Naive thymus-derived CD4-positive, alpha-beta T cell (primary cell): ENCODE results near the gene ATP6V0E1. TPM values are rescaled to one million over a fixed set of nuclear protein-coding genes. Genes with fewer than 3 reads are reported as not detected.
"Not testable (repeated sequence)": the region's sequence is repeated elsewhere in the genome, so short reads cannot be mapped to it uniquely, and the experiment has no call there.

Source experiments
- ATAC-seq: fragments of 150-1000 bp; cut with Tn5 transposase; 2 replicates; pipeline ENCODE4 v1.10.0; 2021; ENCODE audit warnings: mild to moderate bottlenecking, moderate library complexity
- CTCF ChIA-PET: fragments of 350-600 bp; sonication (Branson Sonifier 250); formaldehyde crosslinking; loops from one replicate; lab custom pipeline; 2021; ENCODE audit warnings: antibody characterized with exemption; lab: Charles Lee
- POLR2A ChIA-PET: fragments of 350-600 bp; sonication (Branson Sonifier 250); formaldehyde crosslinking; loops from one replicate; lab custom pipeline; 2021; ENCODE audit warnings: antibody characterized with exemption, inconsistent platforms; lab: Charles Lee
- DNase-seq, 9 donors: peaks; one replicate each; pipeline versions ENCODE4 v3.0.0 to v3.0.0-alpha.2; 2020 to 2022; ENCODE audit warnings: mixed read lengths in 1 of 9
- H3K27ac ChIP-seq: one replicate; pipeline ENCODE4 v1.7.0; 2013; ENCODE audit warnings: mild to moderate bottlenecking, low read depth, low read length, moderate library complexity
- H3K27me3 ChIP-seq, 2 donors: one replicate each; pipeline ENCODE4 v1.7.0; 2013; ENCODE audit warnings: low read length in 2 of 2, mild to moderate bottlenecking in 2 of 2, moderate library complexity in 2 of 2; ENCODE audit not compliant: control insufficient read depth in 2 of 2, insufficient read depth in 2 of 2
- H3K36me3 ChIP-seq, 3 experiments: 1 replicate in 2 of 3; 2 replicates in 1 of 3; pipeline ENCODE4 v1.7.0; 2013; ENCODE audit warnings: low read length in 3 of 3, mild to moderate bottlenecking in 3 of 3, moderate library complexity in 1 of 3; ENCODE audit not compliant: insufficient read depth in 3 of 3, control insufficient read depth in 2 of 3
- H3K4me1 ChIP-seq, 2 donors: one replicate each; pipeline ENCODE4 v1.7.0; 2013; ENCODE audit warnings: low read length in 2 of 2, mild to moderate bottlenecking in 2 of 2, moderate library complexity in 1 of 2; ENCODE audit not compliant: control insufficient read depth in 2 of 2, insufficient read depth in 2 of 2
- H3K4me3 ChIP-seq: 2 replicates; pipeline ENCODE4 v1.7.0; 2013; ENCODE audit warnings: mild to moderate bottlenecking, low read length
- H3K9me3 ChIP-seq, 3 experiments: 1 replicate in 2 of 3; 2 replicates in 1 of 3; pipeline ENCODE4 v1.7.0; 2013; ENCODE audit warnings: low read length in 3 of 3; ENCODE audit not compliant: control insufficient read depth in 2 of 3
- H3K27ac Mint-ChIP-seq, 9 donors: one replicate each; pipeline ENCODE4 v1.8.0; 2020 to 2022; ENCODE audit warnings: mixed read lengths in 9 of 9, mild to moderate bottlenecking in 8 of 9, moderate library complexity in 5 of 9, inconsistent platforms in 2 of 9
- H3K27me3 Mint-ChIP-seq, 5 donors: one replicate each; pipeline ENCODE4 v1.8.0; 2021 to 2022; ENCODE audit warnings: mixed read lengths in 5 of 5, mild to moderate bottlenecking in 1 of 5
- H3K36me3 Mint-ChIP-seq, 5 donors: one replicate each; pipeline ENCODE4 v1.8.0; 2020 to 2022; ENCODE audit warnings: mixed read lengths in 5 of 5, mild to moderate bottlenecking in 3 of 5, inconsistent platforms in 1 of 5
- H3K4me1 Mint-ChIP-seq, 7 donors: one replicate each; pipeline ENCODE4 v1.8.0; 2020 to 2022; ENCODE audit warnings: mixed read lengths in 7 of 7, mild to moderate bottlenecking in 3 of 7, inconsistent platforms in 1 of 7
- H3K4me3 Mint-ChIP-seq, 10 donors: one replicate each; pipeline ENCODE4 v1.8.0; 2020 to 2022; ENCODE audit warnings: mild to moderate bottlenecking in 10 of 10, mixed read lengths in 10 of 10, moderate library complexity in 6 of 10, inconsistent platforms in 2 of 10
- H3K9me3 Mint-ChIP-seq, 11 donors: one replicate each; pipeline ENCODE4 v1.8.0; 2020 to 2022; ENCODE audit warnings: mixed read lengths in 11 of 11, mild to moderate bottlenecking in 4 of 11, inconsistent platforms in 1 of 11, moderate library complexity in 1 of 11
- intact Hi-C, 2 donors: fragments of 100-400 bp; cut with micrococcal nuclease; formaldehyde crosslinking; loops; one replicate each; pipeline ENCODE4 v1.15.1; 2023
- polyA plus RNA-seq, 2 donors: library from polyadenylated mRNA; unstranded; fragments of 300-500 nt; fragmentation: Illumina TruSeq; gene quantifications; one replicate each; pipeline ENCODE4 v1.2.3, GENCODE V29; 2021
- total RNA-seq, 6 experiments: library from RNA in 5 of 6; stranded (reverse) in 5 of 6; gene quantifications; 1 replicate in 5 of 6; 2 replicates in 1 of 6; pipeline ENCODE4 v1.2.3 and lab custom pipeline; 2021 to 2026

The ATP6V0E1 gene
- total and polyA plus RNA-seq, 7 experiments from 2014 or later, result 61.8 to 455 (median 142) TPM

GRCh38 chr5:173015598-173016455 lies 32.3 kb downstream of the ATP6V0E1 start:
- H3K27me3 ChIP-seq, result no peaks in the 10 kb centered on the region
- no peak overlapping the region for H3K27ac ChIP-seq
- Mint-ChIP-seq H3K27ac (peak overlapping the region; percentile 44 to 87 (median 67)), H3K27me3 (no peaks in the 10 kb centered on the region), H3K4me3 (no peak overlapping the region), H3K4me1 (peaks cover 20 to 74% (median 60%) of the 10 kb centered on the region in 7 donors), H3K36me3 (peaks cover 7 to 32% (median 14%) of the 10 kb centered on the region in 5 donors), H3K9me3 (no peaks in the 10 kb centered on the region)
- CTCF ChIA-PET, result interaction anchor here (0.7 kb wide), 1 partner anchor 10 kb away, joined by 3 read pairs; no protein-coding TSS in a partner anchor
- no peaks in the 10 kb centered on the region for H3K4me1 ChIP-seq
- intact Hi-C loops, result no loop called here
- POLR2A ChIA-PET, result interaction anchor here (0.7 to 2.6 kb wide), 3 partner anchors 18 to 42 kb away, joined by 3 to 8 read pairs (median 5); no protein-coding TSS in a partner anchor
- DNase-seq (no peak), ATAC-seq (no peak)
- no peaks in the 10 kb centered on the region for H3K9me3 ChIP-seq
- H3K36me3 ChIP-seq, result peaks cover 0 to 18% (median 4%) of the 10 kb centered on the region in 3 experiments
- no peak overlapping the region for H3K4me3 ChIP-seq

DNA sequence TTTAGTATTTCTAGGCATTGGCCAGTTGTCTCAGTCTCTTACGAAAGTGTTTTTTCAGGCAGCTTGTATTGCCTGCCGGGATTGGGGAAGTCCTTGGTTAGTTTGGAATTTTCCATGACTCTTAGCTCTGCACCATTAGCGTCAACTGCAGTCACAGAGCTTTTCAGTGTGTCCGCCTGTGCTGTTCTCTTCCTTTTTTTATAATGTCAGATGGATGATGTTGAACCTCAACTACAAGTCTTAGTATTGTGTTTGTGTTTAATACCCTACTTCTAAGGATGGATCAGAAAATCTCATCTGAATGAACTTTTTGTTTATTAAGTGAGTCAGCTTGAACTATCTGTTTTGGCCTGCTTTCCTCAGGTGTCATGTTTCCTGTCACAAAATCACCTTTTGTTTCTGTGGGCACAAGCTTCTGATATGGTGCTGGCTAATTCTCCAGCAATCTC lies 33.1 kb downstream of the ATP6V0E1 start:
- H3K4me3 Mint-ChIP-seq, result no peak overlapping the region
- peaks cover 20 to 70% (median 58%) of the 10 kb centered on the region in 7 donors for H3K4me1 Mint-ChIP-seq
- Histone ChIP-seq H3K27me3 (no peaks in the 10 kb centered on the region), H3K27ac (no peak overlapping the region), H3K9me3 (no peaks in the 10 kb centered on the region), H3K36me3 (peaks cover 0 to 26% (median 4%) of the 10 kb centered on the region in 3 experiments), H3K4me3 (no peak overlapping the region), H3K4me1 (no peaks in the 10 kb centered on the region)
- ChIA-PET CTCF (interaction anchor here (0.7 kb wide), 1 partner anchor 9 kb away, joined by 3 read pairs; no protein-coding TSS in a partner anchor), POLR2A (interaction anchor here (0.6 to 2.6 kb wide), 4 partner anchors 17 to 55 kb away, joined by 3 to 8 read pairs (median 3); no protein-coding TSS in a partner anchor)
- no peak for DNase-seq
- intact Hi-C loops, result no loop called here
- peak overlapping the region in 8 of 9 donors; percentile 37 to 87 (median 62) for H3K27ac Mint-ChIP-seq
- no peaks in the 10 kb centered on the region for H3K9me3 Mint-ChIP-seq
- H3K27me3 Mint-ChIP-seq, result no peaks in the 10 kb centered on the region
- ATAC-seq, result no peak
- peaks cover 12 to 39% (median 21%) of the 10 kb centered on the region in 5 donors for H3K36me3 Mint-ChIP-seq

GRCh38 chr5:173017087-173017486 lies 33.5 kb downstream of the ATP6V0E1 start:
- H3K27ac ChIP-seq, H3K9me3 ChIP-seq, intact Hi-C loops, H3K4me3 ChIP-seq, DNase-seq, H3K4me3 Mint-ChIP-seq, H3K4me1 ChIP-seq, H3K9me3 Mint-ChIP-seq, H3K27me3 Mint-ChIP-seq, H3K27me3 ChIP-seq, ATAC-seq: not testable (repeated sequence)
- ChIA-PET CTCF (interaction anchor here (0.6 kb wide), 1 partner anchor 275 kb away, joined by 10 read pairs; no protein-coding TSS in a partner anchor), POLR2A (interaction anchor here (0.6 to 2.6 kb wide), 3 partner anchors 26 to 55 kb away, joined by 3 to 8 read pairs (median 3); no protein-coding TSS in a partner anchor)
- H3K36me3 Mint-ChIP-seq, result peaks cover 12 to 39% (median 23%) of the 10 kb centered on the region in 5 donors
- H3K4me1 Mint-ChIP-seq, result peaks cover 23 to 68% (median 54%) of the 10 kb centered on the region in 7 donors
- H3K36me3 ChIP-seq, result peaks cover 0 to 30% (median 4%) of the 10 kb centered on the region in 3 experiments
- peak overlapping the region in 7 of 9 donors; percentile 37 to 87 (median 56) for H3K27ac Mint-ChIP-seq

DNA sequence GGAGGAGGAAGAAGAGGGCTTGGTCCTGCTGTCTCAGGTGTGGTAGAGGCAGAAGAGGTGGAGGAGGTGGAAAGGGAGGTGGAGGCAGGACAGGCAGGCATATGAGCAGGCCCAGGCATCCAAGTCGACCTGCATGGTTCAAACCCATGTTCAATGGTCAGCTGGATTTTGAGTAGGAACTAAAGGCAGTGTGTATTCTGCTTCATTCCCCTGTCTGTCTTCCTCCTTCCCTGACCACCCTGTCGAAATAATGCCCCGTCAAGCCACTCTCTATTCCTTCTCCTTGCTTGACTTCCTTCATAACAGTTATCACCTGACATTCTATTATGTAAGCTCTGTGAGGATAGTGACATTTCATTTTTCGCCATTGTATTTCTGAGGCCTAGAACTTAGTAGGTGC lies 34.8 kb downstream of the ATP6V0E1 start:
- ATAC-seq (peak; percentile 36), DNase-seq (no peak)
- Histone ChIP-seq H3K4me1 (no peaks in the 10 kb centered on the region), H3K27ac (no peak overlapping the region), H3K4me3 (no peak overlapping the region), H3K27me3 (no peaks in the 10 kb centered on the region), H3K36me3 (peaks cover 0 to 36% (median under 1%) of the 10 kb centered on the region in 3 experiments), H3K9me3 (no peaks in the 10 kb centered on the region)
- H3K27ac Mint-ChIP-seq, result peak overlapping the region in 7 of 9 donors; percentile 7 to 87 (median 27)
- peaks cover 12 to 42% (median 26%) of the 10 kb centered on the region in 5 donors for H3K36me3 Mint-ChIP-seq
- POLR2A ChIA-PET, result no interaction called here
- no peaks in the 10 kb centered on the region for H3K27me3 Mint-ChIP-seq
- CTCF ChIA-PET, result interaction anchor here (0.6 kb wide), 1 partner anchor 63 kb away, joined by 3 read pairs; no protein-coding TSS in a partner anchor
- H3K4me3 Mint-ChIP-seq, result no peak overlapping the region
- intact Hi-C loops, result no loop called here
- peaks cover 25 to 62% (median 48%) of the 10 kb centered on the region in 7 donors for H3K4me1 Mint-ChIP-seq
- no peaks in the 10 kb centered on the region for H3K9me3 Mint-ChIP-seq

DNA sequence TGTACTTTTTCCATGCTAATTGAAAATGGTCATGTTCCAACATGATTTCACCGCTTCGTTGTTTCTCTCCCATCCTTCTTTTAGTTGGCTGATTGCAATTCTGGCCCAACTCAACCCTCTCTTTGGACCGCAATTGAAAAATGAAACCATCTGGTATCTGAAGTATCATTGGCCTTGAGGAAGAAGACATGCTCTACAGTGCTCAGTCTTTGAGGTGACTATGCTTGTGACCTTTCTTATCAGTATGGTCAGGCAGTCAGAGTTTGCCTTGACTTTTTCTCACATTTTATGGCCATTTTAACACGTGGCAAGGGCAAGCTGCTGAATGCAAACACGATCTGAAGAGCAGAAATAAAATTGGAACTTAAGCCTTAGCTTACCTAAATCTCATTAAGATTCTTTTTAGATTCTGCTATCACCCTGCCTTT lies 36.6 kb downstream of the ATP6V0E1 start:
- Mint-ChIP-seq H3K9me3 (peaks cover 0 to 2% (median 0%) of the 10 kb centered on the region in 11 donors), H3K4me3 (no peak overlapping the region), H3K36me3 (peaks cover 12 to 46% (median 30%) of the 10 kb centered on the region in 5 donors), H3K4me1 (peaks cover 17 to 56% (median 42%) of the 10 kb centered on the region in 7 donors), H3K27ac (peak overlapping the region in 3 of 9 donors; percentile 2 to 61 (median 11)), H3K27me3 (no peaks in the 10 kb centered on the region)
- H3K4me1 ChIP-seq, result no peaks in the 10 kb centered on the region
- DNase-seq, result no peak
- no peak overlapping the region for H3K27ac ChIP-seq
- H3K4me3 ChIP-seq, result no peak overlapping the region
- peaks cover 0 to 38% (median 3%) of the 10 kb centered on the region in 3 experiments for H3K36me3 ChIP-seq
- no peaks in the 10 kb centered on the region for H3K27me3 ChIP-seq
- ChIA-PET CTCF (no interaction called here), POLR2A (interaction anchor here (0.8 kb wide), 1 partner anchor 80 kb away, joined by 3 read pairs; no protein-coding TSS in a partner anchor)
- ATAC-seq, result no peak
- H3K9me3 ChIP-seq, result no peaks in the 10 kb centered on the region
- intact Hi-C loops, result no loop called here

DNA sequence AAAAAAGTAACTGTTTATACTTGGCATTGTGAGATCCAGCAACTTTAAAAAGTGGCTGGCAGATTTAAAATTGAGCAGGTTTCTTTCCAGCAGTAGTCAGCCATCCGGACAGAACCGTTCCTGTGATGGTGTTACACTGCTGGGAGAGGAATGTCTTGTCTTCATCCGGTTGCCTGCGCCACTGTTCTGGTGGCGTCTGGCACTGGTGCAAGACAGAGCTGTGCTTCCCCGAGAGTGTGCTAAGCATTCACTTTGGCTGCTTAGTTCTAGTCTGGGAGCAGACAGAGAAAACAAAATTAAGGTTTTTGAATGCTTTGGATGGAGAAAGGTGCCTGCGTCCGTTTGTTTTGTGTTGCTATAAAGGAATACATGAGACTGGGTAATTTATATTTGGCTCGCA lies 37.1 kb downstream of the ATP6V0E1 start:
- CTCF ChIA-PET, result no interaction called here
- H3K4me1 ChIP-seq, result peaks cover 0 to 3% of the 10 kb centered on the region in 2 donors
- intact Hi-C loops, result no loop called here
- H3K9me3 ChIP-seq, result no peaks in the 10 kb centered on the region
- Mint-ChIP-seq H3K36me3 (peaks cover 12 to 46% (median 30%) of the 10 kb centered on the region in 5 donors), H3K9me3 (peaks cover 0 to 2% (median 0%) of the 10 kb centered on the region in 11 donors), H3K27me3 (no peaks in the 10 kb centered on the region), H3K4me1 (peaks cover 16 to 53% (median 37%) of the 10 kb centered on the region in 7 donors), H3K4me3 (no peak overlapping the region), H3K27ac (peak overlapping the region in 3 of 9 donors; percentile 11 to 53 (median 26))
- peaks cover 0 to 38% (median 3%) of the 10 kb centered on the region in 3 experiments for H3K36me3 ChIP-seq
- ATAC-seq, result no peak
- no peak for DNase-seq
- POLR2A ChIA-PET, result interaction anchor here (0.8 kb wide), 1 partner anchor 79 kb away, joined by 3 read pairs; no protein-coding TSS in a partner anchor
- H3K27me3 ChIP-seq, result no peaks in the 10 kb centered on the region
- no peak overlapping the region for H3K27ac ChIP-seq
- no peak overlapping the region for H3K4me3 ChIP-seq
